Measurements from ENCODE around the gene VPS13D.
A peak's percentile ranks its signal among the peaks of the same experiment; 100 is the strongest.
"Not testable (repeated sequence)": the region's sequence is repeated elsewhere in the genome, so short reads cannot be mapped to it uniquely, and the experiment has no call there.

Gene VPS13D

DNA sequence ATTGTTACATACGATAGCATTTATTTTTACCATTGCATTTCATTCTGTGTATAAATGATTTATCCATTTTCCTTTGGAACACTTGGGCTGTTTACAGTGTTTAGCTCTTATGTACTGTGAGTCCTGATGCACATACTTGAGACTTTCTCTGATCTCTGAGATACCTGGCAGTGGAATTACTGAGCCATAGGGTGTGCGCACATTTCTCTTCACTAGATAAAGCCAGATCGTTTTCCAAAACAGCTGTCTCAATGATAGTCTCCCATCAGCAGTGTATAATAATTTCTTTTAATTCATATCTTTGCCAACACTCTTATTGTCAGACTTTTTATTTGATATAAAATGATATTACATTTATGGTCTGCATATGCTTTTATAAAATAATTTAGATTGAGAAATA, 66.2 kb downstream of the VPS13D start:
- DNase-seq: no peak

DNA sequence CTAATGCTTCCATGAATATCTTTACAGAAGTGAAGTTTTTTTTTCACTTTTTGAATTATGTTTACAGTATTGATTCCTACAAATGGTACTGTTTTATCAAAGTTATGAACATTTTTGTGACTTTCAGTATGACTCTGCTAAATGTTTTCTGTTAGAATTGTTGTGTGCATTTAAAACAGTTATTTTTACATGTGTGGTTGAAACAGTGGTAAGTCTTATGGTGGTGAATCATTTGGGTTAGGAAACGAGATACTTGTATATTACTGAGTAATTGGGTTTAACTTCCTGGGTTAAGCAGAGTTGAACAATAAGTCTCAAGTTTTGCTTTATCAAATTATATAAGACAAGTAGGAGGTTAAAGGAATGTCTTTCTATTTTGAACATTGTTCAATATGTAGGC, 66.8 kb downstream of the VPS13D start:
- DNase-seq: peak in 1 of 5 donors; percentile 71

DNA sequence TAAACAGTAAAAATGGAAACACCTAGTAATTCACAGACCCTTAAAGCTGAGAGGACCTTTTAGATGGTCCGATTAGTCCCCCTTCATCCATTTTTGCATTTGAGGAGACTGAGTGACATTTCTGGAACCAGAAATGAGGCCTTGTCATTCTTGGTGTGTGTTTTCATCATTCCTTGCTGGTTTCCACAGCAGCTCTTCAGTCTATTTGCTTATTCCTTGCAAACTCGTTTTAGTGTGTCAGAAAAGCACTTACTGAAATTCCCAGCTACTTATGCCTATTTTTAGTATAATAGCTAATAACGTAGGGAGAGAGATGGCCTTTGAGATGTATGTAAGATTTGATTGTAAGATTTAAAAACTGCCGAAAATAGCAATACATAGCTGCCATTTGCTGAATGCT, 70.9 kb downstream of the VPS13D start:
- DNase-seq: no peak

DNA sequence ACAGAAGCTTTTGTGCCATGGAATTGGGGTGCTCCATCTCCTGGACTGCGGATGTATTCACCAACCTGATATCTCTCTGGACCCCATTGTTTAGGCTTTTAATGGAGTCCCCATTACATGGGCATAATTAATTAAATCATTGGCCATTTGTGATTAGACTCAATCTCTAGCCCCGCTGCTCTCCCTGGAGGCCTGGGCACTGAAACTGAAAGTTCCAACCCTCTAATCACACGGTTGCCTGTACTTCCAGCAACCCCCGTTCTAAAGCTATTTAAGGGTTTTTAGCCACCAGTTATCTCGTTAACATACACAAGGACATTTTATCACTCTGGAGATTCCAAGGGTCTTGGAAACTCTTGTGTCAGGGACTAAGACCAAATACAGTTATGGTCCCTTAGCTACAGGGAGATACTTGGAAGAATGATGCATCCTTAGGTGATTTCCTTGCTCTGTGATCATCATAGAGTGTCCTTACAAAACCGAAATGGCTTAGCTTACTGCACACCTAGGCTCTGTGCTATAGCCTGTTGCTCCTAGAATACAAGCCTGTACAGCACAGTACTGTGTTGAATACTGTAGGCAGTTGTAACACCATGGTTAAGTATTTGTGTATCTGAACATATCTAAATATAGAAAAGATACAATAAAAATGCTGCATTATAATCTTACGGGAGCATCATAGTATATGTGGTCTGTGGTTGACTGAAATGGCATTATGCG, 71.8 kb downstream of the VPS13D start:
- DNase-seq: no peak

DNA sequence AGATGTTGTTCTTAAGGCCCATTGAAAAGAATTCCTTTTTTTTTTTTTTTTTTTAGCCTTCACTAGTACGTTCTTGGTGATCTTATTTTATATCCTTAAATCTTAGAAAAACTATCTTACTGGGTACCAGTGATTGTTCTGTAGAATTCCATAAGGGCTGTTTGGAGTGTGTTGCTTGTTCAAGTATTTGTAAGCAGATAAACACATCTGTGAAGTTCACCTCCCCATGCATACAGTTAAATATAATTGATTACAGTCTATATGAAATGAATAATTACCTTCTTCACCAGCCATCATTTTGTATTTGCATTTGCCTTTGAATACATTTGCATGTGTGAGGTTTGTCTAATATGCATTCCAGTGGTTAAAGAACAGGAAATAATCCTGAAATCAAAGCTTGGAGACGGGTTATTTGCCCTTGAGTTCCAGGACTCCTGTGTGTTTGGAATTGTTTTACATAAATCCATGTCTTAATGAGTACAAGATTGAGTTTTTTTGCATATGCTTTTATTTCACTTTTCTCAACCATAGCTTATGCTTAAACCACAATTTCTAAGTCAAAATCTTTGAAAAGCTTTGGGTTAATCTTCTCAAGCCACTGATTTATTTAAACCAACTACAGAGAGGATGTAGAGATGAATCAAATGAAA, 73.1 kb downstream of the VPS13D start:
- no peak for DNase-seq

DNA sequence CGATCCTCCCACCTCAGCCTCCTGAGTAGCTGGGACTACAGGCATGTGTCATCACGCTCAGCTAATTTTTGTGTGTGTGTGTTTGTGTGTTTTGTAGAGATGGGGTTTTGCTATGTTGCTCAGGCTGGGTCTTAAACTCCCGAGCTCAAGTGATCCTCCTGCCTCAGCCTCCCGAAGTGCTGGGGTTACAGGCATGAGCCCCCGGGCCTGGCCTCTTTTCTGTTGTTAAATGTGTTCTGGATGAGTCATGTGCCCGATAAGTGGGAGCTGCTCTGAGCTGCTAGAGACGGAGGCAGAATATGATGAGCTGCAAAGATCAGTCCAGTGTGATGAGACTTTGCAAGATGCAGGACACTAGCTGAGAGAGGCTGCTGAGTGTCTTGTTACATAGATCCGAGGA, 75.5 kb downstream of the VPS13D start:
- DNase-seq: no peak

DNA sequence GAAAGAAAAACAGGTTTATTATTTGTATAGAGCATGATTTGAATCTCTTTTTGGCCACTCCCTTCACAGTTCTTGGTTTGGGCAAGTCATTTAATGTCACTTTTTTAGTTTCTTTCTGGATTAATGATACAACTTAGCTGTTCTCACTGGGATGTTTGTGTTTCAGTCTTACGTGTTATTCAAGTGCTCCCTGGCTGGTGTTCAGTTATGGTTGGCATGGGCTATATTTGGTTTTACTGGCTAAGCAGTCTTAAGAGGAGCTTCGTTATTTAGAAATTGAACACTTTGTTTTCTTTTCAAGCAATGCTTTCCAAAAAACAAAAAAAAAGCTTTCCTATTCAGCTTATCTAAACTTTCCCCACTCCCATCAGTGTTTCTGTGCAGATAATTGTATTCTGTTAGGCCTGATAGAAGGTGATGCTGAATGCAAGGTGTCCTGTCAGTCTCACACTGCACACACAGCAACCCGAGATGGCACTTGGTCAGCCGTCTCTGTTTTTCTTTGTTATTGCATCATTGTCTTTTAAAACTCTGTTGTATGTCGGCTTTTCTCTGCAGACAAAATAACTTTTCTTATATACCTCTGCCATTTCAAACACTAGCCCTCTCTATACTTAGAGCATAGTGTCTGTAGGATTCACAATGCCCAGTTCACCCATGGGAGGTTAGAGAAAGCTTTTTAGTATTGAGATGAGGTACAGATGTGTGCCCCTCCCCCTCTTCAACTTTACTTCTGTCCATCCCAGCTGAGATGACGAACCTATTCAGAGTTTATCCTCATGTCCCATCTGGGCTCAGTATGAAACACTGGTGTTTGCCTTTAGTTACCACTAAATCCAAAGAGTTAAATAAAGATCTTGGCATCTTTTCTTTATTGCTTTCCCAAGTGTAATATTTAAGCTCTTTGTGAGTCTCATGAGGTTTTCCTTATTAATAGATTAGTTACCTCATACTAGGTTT, 80.2 kb downstream of the VPS13D start:
- DNase-seq: no peak

DNA sequence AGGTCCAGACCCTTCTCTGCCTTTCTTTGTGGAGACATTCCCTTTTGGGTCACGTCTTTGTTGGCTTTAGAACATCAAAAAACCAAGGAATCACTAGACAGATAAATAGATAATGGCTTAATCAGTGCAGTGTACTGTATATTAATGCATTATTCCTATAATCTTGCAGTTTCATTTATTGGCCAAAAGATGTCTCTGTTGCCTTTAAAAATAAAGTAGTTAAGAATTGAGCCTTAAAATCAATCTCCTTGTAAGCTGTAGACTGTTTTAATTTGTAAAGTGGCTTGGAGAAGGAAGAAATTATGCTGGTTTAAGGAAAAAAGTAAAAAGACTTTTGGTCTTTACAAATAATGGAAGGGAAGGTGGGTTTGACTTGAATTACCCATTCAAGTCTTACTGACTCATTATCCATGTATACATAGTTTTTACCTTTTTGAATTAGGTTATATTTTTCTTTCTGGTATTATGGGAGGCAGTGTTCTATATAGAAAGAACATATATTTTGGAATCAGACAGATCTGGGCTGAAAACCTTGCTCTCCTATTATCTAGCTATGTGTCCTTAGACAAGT, 84.6 kb downstream of the VPS13D start:
- DNase-seq: no peak

DNA sequence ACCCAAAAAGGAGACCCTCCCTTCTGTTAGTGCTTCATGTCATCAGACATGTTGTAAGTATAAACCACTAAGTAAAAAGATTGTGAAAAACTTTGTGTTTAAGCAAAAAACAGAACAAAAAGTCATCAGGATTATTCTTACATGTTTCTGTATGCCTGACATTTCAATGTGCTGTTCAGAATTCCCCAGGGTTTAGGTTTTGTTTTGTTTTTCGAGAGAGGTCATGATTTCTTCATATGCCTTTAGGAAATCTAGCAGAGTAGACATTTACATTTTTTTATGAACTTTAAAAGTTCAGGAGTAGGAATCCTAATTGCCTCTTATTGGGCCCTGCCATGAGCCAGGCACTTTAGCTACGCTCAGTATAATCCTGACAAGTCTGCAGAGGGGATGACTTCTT, 85.3 kb downstream of the VPS13D start:
- DNase-seq: no peak

DNA sequence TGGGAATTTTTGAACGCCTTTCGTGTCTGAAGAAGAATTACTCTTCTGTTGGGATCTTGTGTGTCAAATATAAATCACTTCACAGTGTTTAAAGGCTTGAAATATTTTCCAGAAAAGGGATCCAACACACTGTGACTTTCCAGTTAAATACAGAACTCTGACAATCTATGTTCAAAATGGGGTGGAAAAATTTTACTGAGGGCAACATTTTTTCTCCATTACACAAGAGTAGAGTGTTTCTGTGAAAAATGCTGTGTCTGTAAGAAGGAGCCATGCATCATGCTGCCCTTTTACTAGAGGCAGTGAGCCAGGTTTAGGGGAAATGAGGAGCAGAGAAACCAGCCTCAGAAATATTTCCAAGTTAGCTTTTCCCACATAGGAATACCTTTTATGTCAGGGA, 86.5 kb downstream of the VPS13D start:
- no peak for DNase-seq

DNA sequence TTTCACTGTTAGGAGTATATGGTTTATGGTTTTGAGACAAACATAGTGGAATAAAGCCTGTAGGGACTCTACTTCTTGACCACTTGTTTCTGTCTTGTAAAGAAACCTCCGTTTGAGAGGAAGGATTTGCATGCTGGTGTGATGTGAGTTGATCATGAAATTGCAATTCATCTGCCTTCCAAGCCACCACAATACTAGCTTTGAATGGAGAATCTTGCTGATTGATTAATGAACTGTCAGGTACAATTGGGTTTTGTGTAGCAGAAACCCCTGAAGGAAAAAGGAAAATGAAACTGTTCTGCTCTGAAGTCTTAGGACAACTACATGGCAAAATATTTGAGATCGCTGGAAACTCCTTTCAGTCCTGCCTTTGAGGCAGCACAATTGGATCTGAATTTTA, 90.7 kb downstream of the VPS13D start:
- DNase-seq: no peak

DNA sequence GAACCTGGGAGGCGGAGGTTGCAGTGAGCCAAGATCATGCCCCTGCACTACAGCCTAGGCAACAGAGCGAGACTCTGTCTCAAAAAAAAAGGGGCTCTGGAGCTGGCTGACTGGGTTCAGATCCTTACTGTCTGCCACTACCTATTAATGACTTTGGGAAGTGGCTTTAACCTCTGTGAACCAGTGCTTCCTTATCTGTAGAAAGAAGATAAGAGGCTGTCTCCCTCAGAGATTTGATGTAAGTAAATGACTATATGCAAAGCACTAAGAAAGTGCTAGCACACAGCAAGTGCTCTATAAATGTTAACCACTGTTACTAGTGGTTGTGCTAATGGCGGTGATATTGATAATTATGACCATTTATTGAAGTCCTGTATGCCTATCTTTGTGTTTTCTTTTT, 94.6 kb downstream of the VPS13D start:
- DNase-seq: no peak

DNA sequence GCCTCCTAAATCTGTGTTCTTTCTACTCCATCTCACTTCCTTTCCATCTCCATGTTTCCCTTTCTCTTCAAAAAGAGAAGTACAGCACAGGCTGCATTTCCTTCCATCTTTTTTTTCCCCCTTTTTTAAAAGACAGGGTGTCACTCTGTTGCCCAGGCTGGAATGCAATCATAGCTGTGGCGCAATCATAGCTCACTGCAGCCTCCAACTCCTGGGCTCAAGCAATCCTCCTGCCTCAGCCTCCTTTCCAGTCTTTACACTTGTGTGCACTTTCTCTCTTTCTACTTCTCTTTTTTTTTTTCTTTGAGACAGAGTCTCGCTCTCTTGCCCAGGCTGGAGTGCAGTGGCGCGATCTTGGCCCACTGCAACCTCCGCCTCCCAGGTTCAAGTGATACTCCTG, 95.1 kb downstream of the VPS13D start:
- not testable (repeated sequence) for DNase-seq

DNA sequence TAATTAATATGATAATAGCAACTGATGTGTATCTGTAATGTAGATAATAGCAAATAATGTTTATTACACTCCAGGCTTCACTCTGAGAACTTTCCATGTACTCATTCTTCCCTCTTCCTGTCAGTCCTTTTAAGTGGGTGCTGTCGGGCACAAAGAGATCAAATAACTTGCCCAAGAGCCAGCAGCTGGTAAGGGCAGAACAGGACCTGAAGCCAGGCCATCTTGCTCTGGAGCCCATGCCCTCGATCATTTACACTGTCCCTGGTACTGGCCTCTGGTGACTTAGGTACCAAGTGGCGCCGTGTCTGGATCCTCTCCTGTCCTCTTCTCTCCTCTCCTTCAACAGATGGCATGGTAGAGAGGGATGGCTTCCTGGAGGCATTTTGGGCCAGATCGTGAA, 97.2 kb downstream of the VPS13D start:
- no peak for DNase-seq

DNA sequence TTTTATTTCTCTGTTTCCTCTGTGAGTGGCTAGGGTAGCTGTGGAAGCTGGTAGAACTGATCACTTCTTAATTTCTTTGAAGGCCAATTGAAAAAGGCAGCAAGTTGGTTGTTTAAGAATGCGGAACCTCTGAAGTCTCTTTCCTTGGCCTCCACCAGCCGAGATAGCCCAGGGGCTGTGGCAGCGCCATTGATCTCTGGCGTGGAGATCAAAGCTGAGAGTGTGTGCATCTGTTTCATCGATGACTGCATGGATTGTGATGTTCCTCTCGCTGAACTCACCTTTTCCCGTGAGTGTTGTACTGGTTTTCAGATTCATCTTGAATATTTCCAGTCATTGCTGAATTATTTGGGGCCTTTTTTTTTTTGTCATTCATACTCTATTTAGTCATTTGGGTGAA, 97.7 kb downstream of the VPS13D start:
- no peak for DNase-seq

DNA sequence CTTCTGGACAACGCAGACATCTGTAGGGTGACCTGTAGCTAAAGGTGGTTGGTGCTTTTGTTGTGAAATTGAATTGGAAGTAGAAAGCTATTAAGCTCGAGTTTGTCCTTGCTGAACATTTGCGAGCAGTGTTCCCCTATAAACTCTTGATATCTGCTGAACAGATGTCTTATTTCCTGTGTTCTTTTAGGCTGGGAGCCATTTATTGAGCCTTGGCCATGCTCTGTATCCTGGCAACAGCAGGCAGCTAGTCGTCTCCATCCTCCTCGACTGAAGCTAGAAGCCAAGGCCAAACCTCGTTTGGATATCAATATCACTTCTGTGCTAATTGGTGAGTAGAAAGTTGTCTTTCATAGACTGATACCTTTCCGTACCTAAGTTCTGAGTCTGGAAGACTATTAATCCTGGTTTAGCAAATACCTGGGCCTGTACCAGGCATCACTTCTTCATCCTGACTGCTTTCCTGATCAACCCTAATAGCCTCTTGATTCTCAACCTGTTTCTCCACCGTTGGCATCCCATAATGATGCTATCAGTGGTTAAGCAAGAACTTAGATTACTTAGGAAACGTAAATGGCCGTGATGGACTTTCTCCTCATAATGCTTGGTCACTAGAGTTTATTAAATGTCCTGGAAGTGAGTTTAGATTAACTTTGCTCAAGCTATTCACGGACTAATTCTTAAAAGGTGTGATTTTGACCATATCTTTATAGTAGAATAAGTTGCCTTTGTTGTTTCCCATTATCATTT, 103.4 kb downstream of the VPS13D start:
- no peak for DNase-seq

DNA sequence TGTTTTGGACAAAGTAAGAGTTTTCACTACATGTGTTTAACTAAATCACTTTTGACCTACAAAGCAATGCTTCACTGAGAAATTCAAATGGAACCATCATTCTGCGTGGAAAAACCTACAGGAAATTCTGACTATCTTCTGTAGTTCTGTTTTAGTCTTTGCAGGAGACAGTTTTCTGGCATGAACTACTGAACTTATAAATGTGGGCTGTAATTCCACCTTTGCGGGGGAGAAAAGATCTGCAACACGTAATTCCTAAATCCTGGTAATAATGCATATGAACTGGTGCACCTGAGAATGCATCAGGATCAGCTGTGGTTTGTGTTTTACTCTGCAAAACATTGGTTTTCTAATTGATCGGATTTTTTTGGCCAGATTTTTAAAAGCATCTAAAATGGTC, 106.0 kb downstream of the VPS13D start:
- DNase-seq: no peak

DNA sequence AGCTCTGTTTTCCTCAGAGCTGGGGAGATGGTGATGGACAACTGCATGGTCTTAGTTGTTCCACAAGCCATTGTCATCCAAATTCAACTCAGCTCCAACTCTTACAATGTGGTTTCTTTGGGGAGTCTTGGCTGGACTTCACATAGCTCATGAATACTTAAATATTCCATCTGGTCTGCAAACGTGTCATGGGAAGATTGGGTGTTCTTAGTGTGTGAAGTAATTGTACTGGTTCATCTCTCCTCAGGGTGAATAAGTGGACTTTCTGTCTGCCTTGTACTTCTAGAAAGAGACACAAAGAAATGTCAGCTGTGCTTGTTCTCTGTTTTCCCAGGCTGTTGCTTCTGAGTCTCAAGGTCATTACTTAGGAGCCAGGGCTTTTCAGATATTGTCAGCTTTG, 106.6 kb downstream of the VPS13D start:
- no peak for DNase-seq

DNA sequence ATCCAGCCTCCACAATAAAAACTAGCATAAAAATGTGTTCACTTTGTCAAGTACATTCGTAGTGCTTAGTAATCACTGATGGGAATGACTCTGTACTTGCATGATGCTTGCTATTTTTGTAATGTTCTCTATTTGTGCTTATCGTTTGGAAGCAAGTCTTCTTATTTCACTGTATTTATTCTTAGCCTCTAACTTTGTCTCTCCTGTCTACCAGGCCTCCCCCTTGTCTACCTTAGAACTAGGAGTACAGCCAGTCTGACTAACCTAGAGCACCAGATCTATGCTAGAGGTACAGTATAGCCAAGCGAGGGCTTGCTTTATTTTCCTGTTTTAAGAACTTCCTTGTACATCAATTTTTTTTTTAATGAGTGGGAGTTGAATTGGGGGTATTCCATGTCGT, 108.2 kb downstream of the VPS13D start:
- DNase-seq: no peak

DNA sequence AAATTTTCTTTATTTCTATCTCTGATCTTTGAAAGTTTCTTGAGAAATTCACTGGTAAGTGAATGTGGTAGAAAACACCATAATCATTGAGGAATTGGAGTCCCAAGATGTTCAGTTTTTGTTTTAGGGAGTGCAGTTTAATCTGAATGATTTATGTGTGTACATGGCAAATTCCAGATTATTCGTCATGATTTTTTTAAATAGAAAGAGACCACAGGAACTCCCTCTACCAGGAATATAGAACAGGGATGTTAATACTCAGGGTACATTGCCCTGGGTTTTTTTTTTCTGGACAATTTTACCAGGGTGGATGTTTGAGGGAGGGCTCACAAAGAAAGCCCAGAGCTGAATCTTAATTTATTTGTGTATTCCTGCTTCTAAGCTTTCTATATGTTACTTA, 109.0 kb downstream of the VPS13D start:
- no peak for DNase-seq

DNA sequence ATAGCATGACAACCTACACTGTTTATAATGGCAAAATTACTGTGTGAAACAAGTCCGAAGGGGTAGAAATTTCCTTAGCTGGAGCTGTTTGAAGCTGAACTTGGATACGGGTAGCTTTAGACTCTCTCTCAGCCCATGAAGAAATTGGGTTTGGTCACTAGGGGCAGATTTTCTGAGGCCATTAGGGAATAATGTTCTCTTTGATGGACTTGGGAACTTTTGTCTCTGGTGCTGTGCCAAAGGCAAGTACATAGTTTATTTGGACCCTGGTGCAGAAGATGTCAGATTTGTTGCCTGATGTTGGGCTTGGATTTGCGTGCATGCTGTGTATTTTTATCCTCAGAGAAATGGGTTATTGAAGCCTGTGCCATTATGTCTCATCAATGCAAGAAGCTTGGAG, 109.6 kb downstream of the VPS13D start:
- no peak for DNase-seq

DNA sequence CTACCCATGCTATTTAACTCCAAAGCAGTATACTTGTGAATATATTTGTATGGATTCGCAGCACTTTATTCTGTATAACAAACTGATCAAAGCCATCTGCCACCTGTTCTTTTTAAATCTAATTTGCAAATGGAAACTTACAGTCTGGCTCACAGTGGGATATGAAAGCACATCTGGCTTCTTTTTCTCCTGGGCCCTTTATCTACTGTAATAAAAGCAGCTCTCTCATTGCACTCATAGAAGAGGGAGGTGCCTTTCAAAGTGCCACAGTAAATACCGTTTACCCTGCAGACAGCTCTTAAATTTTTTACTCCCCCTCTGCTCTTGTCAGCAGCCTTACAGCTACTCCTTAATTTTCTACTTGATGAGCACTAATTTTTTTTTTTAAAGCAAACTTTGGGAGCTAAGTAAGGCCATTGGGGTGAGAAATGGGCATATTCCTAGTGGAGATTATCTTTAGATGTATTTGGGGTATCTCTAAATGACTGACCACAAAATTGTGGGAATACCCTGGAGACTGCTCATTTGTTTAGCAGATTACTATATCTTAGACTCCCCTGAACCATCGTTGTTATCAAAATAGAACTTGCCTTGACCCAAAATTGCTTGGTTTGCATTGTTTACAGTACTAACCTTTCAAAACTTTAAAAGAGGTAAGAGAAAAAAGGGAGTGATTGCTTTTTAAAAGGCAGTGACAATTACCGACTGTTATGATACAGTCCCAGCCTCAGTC, 110.1 kb downstream of the VPS13D start:
- DNase-seq: no peak
